Putamen (tissue), 1 donor: ENCODE measurements around the gene CMIP.

Experiments
- DNase-seq: peaks from one replicate; pipeline ENCODE4 v3.0.0-alpha.2; 2016; ENCODE audit warnings: low spot score

CMIP gene

GRCh38 chr16:81495321-81496234, 51.0 kb downstream of the CMIP start:
- DNase-seq: no peak

- no peak for DNase-seq
Observed at GRCh38 chr16:81496321-81496720, 51.7 kb downstream of the CMIP start.

DNA sequence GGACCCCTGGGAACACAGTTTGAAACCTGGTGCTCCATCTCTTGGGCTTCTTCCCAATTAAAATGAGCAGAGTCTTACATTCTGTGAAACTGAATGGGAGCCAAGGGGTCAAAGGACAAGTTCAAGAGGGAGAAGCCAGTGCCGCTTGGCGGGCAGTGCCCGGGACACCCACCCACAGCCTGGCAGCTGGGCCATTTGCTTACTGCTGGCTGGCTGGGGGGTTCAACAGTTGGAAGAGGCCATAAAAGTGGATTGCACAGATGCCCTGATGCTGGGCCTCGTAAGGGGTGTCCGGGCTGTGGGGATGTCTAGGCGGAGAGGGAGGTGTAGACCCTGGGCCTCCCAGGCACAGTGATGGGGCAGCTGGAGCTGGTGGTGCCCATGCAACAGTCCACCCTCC, 52.1 kb downstream of the CMIP start:
- DNase-seq: no peak

- no peak for DNase-seq
Observed at GRCh38 chr16:81497690-81498089, 53.1 kb downstream of the CMIP start.

DNA sequence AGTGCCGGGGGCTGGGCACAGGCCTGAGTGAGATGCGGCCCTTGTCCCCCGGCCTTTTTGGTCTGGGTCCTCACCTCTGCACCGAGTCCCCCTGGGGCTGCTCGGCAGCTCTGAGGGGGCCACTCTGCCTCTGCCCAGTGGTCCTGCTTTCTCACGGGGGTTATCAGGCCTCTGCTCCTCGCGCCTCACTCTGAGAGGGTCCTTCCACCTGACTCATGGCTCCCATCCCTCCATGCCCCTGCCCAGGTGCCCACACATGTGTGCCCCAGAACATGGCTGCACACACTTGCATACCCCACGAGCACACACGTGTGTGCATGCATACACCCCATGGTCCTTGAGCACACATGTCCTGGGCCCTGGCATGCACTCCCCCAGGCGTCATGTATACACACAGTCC, 53.7 kb downstream of the CMIP start:
- no peak for DNase-seq

DNA sequence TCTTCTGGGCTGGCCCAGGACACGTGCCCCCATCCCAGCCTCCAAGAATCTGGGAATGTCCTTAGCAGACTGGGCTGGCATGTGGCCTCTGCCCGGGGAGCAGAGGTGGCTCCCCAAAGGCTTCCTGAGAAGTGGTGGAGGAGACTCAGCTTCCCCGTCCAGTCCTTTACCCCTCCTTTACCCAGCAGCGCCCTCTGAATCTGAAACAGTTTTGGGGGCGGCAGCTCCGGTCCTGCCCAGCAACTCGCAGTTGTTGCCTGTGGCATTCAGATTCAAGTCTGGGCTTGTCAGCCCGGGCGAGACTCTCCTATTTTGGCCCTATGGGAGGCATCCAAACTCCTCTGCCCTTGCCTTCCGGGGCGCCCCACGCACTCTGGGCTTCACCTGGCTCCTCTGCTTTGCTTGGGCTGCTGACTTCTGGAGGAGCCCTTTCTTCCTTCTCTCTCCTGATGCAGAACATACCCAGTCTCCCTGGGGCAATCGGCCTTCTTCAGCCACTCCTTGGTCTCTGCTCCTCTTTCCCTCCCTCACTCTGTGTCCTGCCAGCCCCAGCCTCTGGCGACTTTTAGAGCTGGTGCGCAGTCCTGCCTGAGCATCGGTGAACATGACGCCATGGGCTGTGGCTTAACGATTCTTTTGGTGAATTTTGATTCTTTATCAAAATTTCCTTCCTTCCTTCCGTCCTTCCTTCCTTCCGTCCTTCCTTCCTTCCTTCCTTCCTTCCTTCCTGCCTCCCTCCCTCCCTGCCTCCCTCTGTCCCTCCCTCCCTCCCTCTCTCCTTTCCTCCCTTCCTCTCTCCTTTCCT, 55.2 kb downstream of the CMIP start:
- no peak for DNase-seq

DNA sequence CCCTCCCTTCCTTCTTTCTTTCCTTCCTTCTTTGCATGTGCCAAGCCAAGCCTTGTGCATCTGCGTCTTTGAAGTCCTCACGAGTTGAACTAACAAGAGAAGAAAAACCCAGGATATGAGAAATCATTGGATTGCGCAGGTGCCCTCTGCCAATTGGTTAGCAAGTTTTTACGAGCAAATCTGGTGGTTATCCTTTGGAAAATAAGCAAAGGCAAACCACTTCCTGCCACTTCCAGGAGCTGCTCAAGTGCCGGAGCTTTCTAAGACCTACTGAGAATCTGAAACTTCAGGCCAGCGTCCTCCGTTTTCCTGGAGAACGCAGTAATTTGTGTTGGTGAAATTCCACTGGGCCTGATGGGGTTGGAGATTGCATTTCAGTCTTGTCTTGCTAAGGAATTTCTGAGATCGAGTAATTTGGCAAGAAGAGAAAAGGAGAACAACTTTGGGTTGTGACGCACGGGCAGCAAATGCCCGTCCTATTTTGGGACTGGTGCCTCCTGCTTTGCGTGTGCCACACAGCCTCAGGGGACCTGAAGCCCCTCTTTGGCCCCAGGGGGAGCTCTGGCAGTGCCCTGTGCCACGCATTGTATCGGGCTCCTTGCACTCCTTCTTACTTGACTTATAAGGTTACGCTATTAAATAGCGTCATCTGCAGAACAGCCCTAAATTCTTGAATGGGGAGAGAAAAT, 56.4 kb downstream of the CMIP start:
- DNase-seq: no peak

GRCh38 chr16:81502396-81503070, 57.9 kb downstream of the CMIP start:
- DNase-seq: no peak

DNA sequence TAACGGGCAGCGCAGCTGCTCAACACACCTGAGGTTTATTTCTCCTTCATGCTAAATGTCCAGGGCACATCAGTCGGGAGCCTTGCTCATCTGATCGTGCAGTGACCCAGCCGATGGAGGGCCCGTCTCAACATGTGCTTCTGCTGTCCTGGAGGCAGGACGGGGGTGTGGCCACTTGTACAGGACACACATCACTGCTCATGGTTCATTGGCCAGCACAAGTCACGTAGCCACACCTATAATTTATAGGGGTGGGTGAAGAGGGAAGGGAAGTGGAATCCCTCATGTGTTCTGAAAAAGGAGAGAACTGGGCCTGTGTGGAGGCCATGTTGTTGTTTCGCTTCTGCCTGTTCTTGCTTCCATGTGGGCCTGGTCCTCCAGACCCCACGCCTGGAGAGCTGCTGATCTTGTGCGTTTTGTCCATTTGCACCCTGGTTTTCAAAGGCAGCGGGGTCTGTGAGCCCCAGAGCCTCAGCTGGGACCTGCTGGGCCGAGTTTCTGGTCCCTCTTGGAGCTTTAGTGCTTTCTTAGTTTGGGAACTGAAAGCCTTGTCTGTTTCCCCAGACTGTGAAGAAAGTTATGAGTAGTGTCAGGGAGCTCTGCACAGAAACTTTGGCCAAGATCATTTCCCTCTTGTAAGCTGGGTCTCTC, 60.5 kb downstream of the CMIP start:
- no peak for DNase-seq

GRCh38 chr16:81509404-81509803, 64.8 kb downstream of the CMIP start:
- DNase-seq: no peak

- DNase-seq: no peak
Observed at GRCh38 chr16:81510016-81510415, 65.4 kb downstream of the CMIP start.

DNA sequence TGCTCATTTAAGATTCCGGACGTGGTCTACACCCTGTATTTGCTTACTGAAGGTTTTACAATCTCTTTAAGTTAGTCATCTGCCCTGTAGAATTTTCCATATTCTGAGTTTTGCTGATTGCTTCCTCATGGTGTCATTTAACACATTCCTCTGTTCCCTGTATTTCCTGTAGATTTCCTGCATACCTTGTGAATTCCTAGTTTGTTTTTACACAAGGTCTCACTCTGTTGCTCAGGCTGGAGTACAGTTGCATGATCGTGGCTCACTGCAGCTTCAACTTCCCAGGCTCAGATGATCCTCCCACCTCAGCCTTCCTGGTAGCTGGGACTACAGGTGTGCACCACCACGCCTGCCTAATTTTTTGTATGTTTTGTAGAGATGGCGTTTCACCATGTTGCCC, 66.8 kb downstream of the CMIP start:
- DNase-seq: no peak

GRCh38 chr16:81513204-81514040, 68.8 kb downstream of the CMIP start:
- no peak for DNase-seq

GRCh38 chr16:81514041-81514559, 69.5 kb downstream of the CMIP start:
- DNase-seq: no peak

DNA sequence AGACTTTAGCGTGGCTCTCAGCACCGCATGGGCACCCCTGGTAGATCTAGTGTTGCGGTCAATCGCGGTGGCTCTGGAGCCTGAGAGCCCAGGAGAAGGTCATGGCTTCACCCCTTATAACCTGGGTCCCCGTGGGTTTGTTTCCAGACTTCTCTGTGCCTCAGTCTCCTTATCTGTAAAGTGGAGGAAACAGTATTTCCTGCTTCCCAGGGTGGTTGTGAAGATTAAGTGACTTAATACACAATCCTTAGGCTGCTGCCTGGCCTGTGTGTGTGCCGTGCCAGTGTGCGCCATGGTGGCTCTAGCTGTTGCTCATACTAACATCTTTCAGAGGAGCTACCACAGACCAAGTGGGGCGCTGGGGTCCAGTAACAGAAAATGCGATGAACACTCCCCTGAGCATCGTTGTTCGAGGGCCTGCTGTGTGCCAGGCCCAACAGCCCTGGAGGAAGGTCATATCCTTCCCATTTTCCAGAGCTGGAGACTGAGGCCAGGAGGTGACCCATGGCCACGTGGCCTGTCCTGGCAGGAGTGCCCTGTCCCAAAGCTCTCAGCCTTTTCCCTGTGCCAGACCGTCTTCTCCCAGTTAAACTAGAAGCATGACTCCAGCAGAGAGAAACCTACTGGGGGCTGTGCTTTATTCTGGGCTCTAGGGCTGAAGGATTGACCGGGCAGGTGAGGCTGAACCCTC, 70.1 kb downstream of the CMIP start:
- no peak for DNase-seq

GRCh38 chr16:81515281-81515680, 70.7 kb downstream of the CMIP start:
- DNase-seq: no peak

DNA sequence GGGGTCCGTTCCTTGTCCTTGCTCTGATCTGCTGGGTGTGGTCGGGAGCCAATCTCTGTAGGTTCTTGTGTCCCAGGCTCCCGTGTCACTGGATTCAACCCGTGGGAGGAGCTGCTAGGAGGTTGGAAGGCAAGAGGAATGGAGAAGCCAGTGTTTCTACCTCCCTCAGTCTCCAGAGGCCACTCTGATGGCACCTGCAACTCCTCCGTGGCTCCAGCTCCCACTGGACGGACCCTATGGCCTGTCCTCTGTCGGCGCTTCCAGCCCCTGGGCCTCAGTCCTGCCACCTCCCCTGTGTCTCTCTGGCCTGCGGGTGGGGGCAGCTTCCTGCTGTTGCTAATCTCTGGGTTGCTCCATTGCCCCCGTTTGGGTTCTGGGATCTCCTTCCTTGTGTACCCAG, 71.1 kb downstream of the CMIP start:
- no peak for DNase-seq

- no peak for DNase-seq
Observed at GRCh38 chr16:81516478-81517149, 72.0 kb downstream of the CMIP start.

DNA sequence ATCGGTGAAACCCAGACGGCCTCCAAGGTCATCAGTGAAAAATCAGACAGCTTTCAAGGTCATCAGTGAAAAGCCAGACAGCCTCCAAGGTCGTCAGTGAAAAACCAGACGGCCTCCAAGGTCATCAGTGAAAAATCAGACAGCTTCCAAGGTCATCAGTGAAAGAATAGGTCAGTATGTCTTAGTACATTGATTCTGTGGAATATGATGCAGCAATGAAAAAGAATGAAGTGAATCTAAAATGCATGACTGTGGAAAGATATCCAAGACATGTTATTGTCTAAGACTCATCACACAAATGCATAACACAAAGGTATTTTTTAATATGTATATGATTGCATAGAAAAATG, 72.5 kb downstream of the CMIP start:
- DNase-seq: no peak
